ENCODE measurements around the gene KHDC1.

DNA sequence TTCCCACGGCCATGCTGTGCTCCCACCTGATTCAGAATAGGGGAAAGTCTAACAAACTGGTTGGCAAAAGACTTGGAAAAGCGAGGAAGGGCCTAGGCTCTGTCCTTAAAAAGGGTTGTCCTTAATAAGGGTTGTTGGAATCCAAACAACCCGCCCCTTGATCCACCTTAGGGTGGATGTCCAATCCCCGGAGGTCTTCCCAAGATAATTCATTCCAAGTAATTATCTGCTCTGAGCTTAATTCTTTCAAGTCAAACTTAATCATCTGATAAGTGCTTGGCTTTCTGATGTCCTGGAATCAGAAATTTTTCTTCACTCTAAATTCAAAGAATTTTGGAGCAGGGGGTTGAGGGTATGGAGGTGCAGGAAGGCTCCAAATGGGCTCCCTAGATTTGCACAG, 37.6 kb downstream of the KHDC1 start, which contains the start of gene KHDC1L:
- TF ChIP-seq, protein P1, sequence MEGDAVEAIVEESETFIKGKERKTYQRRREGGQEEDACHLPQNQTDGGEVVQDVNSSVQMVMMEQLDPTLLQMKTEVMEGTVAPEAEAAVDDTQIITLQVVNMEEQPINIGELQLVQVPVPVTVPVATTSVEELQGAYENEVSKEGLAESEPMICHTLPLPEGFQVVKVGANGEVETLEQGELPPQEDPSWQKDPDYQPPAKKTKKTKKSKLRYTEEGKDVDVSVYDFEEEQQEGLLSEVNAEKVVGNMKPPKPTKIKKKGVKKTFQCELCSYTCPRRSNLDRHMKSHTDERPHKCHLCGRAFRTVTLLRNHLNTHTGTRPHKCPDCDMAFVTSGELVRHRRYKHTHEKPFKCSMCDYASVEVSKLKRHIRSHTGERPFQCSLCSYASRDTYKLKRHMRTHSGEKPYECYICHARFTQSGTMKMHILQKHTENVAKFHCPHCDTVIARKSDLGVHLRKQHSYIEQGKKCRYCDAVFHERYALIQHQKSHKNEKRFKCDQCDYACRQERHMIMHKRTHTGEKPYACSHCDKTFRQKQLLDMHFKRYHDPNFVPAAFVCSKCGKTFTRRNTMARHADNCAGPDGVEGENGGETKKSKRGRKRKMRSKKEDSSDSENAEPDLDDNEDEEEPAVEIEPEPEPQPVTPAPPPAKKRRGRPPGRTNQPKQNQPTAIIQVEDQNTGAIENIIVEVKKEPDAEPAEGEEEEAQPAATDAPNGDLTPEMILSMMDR (optimal IDR thresholded peaks at IDR 0.05 in 1 of 3, IDR thresholded peaks at IDR 0.05 in 1 of 3, conservative IDR thresholded peaks at IDR 0.05 in 1 of 3; ENCODE audit: extremely low read depth in 1 of 3, insufficient read depth in 2 of 3, low read length in 3 of 3): no peak
- TF ChIP-seq EZH2 (IDR thresholded peaks at IDR 0.05; ENCODE audit: low read length): no peak

Measured in keratinocyte (primary cell).